Glomerular visceral epithelial cell (primary cell): Measurements from ENCODE around the gene FASTKD2.
A peak's percentile ranks its signal among the peaks of the same experiment; 100 is the strongest.
"Not testable (repeated sequence)": the region's sequence is repeated elsewhere in the genome, so short reads cannot be mapped to it uniquely, and the experiment has no call there.

Experiments
- DNase-seq: peaks from one replicate; pipeline ENCODE4 v3.0.0-alpha.2; 2016; ENCODE audit errors: extremely low spot score

FASTKD2 gene

GRCh38 chr2:206790311-206790935 lies 25.0 kb downstream of the FASTKD2 start:
- DNase-seq = no peak

GRCh38 chr2:206792645-206793044 lies 27.2 kb downstream of the FASTKD2 start:
- DNase-seq = no peak

GRCh38 chr2:206797376-206797775 lies 32.0 kb downstream of the FASTKD2 start:
- no peak for DNase-seq

GRCh38 chr2:206798000-206798399 lies 32.6 kb downstream of the FASTKD2 start:
- no peak for DNase-seq

GRCh38 chr2:206799083-206799482 lies 33.7 kb downstream of the FASTKD2 start:
- no peak for DNase-seq

- DNase-seq = peak; percentile 71
Observed at GRCh38 chr2:206800506-206801417, 35.4 kb downstream of the FASTKD2 start.

- no peak for DNase-seq
Observed at GRCh38 chr2:206801418-206802189, 36.2 kb downstream of the FASTKD2 start.

GRCh38 chr2:206802654-206803514 lies 37.5 kb downstream of the FASTKD2 start:
- no peak for DNase-seq

- DNase-seq = no peak
Observed at GRCh38 chr2:206804326-206804725, 38.9 kb downstream of the FASTKD2 start.

GRCh38 chr2:206805887-206806607 lies 40.6 kb downstream of the FASTKD2 start:
- no peak for DNase-seq

- not testable (repeated sequence) for DNase-seq
Observed at GRCh38 chr2:206807624-206808023, 42.2 kb downstream of the FASTKD2 start.

- not testable (repeated sequence) for DNase-seq
Observed at GRCh38 chr2:206812471-206812870, 47.1 kb downstream of the FASTKD2 start.

GRCh38 chr2:206814498-206814897 lies 49.1 kb downstream of the FASTKD2 start:
- no peak for DNase-seq

- no peak for DNase-seq
Observed at GRCh38 chr2:206820807-206821206, 55.4 kb downstream of the FASTKD2 start.

GRCh38 chr2:206823178-206823577 lies 57.8 kb downstream of the FASTKD2 start:
- DNase-seq = no peak

GRCh38 chr2:206824087-206824618 lies 58.7 kb downstream of the FASTKD2 start:
- no peak for DNase-seq

- DNase-seq = no peak
Observed at GRCh38 chr2:206824993-206825392, 59.6 kb downstream of the FASTKD2 start.

GRCh38 chr2:206831442-206831995 lies 66.1 kb downstream of the FASTKD2 start:
- DNase-seq = no peak

- DNase-seq = no peak
Observed at GRCh38 chr2:206832873-206833272, 67.5 kb downstream of the FASTKD2 start.

- DNase-seq = no peak
Observed at GRCh38 chr2:206833291-206833690, 67.9 kb downstream of the FASTKD2 start.
